GM18861 (cell line): ENCODE measurements around the gene EXOSC10.
"Not testable (repeated sequence)": the region's sequence is repeated elsewhere in the genome, so short reads cannot be mapped to it uniquely, and the experiment has no call there.

Source experiments
- ATAC-seq: cut with Tn5 transposase; IDR thresholded peaks from one replicate; pipeline ENCODE4 v1.9.1; 2021; ENCODE audit not compliant: unreplicated experiment

EXOSC10 gene

GRCh38 chr1:11044086-11044848 lies 55.4 kb downstream of the EXOSC10 start:
- no peak for ATAC-seq

DNA sequence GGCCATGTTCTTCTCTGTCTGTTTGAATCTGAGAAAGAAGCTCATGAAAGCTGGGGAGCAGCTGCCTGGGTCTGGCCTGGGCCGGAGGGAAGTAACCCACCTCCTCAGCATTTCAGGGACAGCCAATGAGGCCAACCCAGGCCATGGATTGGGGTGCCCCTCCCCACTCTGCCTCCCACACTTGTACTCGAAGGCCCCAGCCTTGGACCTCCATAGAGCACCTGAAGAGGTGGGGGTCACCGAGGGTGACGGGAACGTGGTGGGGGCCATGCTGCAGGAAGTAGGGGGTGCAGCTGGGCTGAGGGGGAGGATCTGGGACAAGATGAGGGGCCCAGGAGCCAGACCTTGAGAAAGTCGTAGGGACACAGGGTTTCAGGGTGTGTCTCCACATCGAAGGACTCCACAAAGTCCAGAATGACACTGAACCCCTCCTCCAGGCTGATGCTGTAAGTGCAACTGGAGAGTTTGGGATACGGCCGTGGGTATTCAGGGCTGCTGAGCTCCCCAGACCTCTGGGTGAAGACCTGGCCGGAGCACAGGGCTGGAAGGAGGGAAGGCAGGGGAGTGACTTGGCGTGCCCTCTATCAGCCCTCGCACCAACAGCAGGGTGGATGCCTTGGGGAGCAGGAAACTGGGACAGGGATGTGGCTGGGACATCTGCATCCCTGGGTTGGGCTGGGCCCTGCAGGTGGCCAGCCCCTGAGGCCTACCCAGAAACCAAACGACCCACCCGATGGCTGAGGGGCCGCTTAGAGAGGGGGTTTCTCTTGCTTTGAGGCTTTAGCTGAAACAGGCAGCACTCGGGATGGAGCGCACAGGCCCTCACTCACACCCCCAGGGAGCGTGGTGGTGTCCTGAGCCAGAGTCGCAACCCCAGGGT lies 56.4 kb downstream of the EXOSC10 start:
- no peak for ATAC-seq

DNA sequence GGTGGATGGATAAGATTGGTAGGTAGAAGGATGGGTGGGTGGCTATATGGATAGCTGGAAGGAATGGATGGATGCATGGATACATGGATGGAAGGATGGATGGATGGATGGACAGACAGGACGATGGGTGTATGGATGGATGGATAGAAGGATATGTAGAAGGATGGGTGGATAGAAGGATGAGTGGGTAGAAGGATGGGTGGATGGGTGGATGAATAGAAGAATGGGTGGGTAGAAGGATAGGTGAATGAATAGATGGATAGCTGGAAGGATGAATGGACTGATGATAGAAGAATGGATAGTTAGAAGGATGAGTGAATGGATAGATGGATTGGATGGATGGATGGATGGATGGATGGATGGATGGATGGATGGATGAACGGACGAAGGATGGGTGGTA lies 57.6 kb downstream of the EXOSC10 start:
- ATAC-seq, result no peak

DNA sequence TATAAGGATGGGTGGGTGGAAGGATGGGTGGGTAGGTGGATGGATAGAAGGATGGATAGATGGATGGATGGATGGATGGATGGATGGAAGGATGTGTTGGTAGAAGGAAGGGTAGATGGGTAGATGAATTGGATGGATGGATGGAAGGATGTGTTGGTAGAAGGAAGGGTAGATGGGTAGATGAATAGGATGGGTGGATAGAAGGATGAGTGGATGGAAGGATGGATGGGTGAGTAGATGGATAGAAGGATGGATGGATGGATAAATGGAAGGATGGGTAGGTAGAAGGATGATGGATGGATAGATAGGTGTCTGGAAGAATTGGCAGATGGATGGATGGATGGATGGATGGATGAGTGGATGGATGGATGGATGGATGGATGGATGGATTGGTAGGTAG lies 58.6 kb downstream of the EXOSC10 start:
- ATAC-seq, result no peak

GRCh38 chr1:11040105-11040429 lies 59.6 kb downstream of the EXOSC10 start:
- not testable (repeated sequence) for ATAC-seq

DNA sequence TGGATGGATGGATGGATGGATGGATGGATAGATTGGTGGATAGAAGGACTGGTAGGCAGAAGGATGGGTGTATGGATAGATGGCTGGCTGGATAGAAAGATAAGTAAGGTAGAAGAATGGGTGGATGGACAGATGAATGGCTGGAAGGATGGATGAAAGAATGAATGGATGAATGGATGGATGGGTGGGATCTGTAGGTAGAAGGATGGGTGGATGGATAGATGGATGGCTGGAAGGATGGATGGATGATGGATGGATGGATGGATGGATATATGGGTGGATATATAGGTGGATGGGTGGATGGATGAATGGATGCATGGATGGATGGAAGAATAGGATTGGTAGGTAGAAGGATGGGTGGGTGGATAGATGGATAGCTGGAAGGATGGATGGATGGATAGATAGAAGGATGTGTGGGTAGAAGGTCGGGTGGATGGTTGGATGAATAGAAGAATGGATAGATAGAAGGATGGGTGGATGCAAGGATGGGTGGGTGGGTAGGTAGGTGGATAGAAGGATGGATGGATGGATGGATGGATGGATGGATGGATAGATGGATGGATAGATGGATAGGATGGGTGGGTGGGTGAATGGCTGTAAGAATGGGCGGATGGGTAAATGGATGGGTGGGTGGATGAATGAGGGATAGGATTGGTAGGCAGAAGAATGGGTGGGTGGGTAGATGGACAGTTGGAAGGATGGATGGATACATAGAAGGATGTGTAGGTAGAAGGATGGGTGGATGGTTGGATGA lies 60.1 kb downstream of the EXOSC10 start:
- no peak for ATAC-seq

DNA sequence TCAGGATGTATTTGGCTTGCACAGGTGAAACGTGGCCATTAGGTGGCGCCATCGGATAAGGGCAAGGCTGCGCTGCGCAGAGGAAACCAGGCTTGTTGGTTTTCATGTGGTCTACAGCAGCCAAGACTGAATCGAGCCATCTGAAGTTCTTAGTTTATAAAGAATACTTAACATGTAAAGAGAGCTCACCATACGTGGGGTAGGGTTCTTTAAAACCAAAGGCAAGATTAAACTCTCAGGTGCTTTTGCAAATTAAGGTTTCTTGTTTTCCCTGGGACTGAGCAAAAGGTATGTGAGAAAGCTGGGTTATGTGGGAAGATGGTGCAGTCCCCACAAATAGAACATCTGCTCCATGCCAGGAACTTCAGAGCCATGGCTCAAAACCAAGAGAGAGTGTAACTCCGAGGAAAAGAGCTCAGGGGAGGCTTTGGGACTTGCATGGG lies 61.9 kb downstream of the EXOSC10 start:
- no peak for ATAC-seq

GRCh38 chr1:11037019-11037739 lies 62.5 kb downstream of the EXOSC10 start:
- not testable (repeated sequence) for ATAC-seq

DNA sequence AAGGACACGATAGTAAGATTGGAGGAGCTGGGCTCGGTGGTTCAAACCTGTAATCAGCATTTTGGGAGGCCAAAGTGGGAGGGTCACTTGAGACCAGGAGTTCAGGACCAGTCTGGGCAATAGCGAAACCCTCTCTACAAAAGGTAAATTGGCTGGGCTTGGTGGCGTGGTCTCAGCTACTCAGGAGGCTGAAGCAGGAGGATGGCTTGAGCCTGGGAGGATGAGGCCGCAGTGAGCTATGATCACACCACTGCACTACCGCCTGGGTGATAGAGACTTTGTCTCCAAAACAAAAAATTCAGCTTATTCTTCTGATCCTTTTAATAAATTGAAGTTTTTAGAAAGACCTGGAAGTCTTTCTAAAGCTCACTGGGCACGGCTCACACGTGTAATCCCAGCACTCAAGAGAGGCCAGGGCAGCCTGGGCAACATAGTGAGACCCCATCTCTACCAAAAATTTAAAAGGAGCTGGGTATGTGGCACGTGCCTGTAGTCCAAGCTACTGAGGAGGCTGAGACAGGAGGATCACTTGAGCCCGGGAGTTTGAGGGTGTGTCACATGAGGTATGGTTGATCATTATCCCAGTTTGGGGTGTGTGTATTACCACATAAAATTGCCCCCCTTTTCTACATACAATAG lies 67.9 kb downstream of the EXOSC10 start:
- ATAC-seq, result no peak

- ATAC-seq, result no peak
These were observed 68.8 kb downstream of the EXOSC10 start for GRCh38 chr1:11030865-11031264.

DNA sequence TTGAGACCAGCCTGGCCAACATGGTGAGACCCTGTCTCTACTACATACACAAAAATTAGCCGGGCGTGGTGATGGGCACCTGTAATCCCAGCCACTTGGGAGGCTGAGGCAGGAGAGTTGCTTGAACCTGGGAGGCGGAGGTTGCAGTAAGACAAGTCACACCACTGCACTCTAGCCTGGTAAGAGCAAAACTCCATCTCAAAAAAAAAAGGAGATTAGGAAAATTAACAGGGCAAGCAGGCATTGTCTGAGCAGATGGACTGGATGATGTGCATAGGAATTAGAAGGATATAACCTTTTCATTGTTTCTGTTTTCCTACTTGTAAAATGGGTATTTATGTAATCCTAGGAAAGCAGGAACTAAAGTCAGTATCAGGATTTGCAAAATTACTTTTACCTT lies 71.7 kb downstream of the EXOSC10 start:
- no peak for ATAC-seq

- no peak for ATAC-seq
These were observed 72.4 kb downstream of the EXOSC10 start for GRCh38 chr1:11027316-11027715.

- ATAC-seq, result no peak
These were observed 72.8 kb downstream of the EXOSC10 start for GRCh38 chr1:11026903-11027302.

- no peak for ATAC-seq
These were observed 73.6 kb downstream of the EXOSC10 start for GRCh38 chr1:11026052-11026451.

DNA sequence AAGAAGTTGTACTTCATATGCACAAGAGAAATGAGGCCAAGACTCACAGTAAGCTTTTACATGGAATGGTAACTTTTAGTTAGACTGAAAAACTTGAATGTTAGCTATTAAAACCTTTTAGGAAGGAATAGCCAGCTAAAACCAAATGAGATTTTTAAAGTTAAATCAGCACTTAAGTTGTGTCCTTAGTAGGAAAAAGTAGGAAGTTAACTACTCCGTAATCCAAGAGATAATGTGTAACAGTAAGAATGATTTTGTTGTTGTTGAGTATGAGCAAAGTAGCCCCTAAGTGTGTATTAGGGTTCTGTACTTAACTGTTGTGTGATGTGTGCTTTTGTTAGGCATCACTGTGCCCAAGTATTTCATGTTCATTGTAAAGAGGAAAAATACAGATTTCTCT lies 74.1 kb downstream of the EXOSC10 start:
- ATAC-seq, result no peak

GRCh38 chr1:11024874-11025203 lies 74.8 kb downstream of the EXOSC10 start:
- ATAC-seq, result no peak

DNA sequence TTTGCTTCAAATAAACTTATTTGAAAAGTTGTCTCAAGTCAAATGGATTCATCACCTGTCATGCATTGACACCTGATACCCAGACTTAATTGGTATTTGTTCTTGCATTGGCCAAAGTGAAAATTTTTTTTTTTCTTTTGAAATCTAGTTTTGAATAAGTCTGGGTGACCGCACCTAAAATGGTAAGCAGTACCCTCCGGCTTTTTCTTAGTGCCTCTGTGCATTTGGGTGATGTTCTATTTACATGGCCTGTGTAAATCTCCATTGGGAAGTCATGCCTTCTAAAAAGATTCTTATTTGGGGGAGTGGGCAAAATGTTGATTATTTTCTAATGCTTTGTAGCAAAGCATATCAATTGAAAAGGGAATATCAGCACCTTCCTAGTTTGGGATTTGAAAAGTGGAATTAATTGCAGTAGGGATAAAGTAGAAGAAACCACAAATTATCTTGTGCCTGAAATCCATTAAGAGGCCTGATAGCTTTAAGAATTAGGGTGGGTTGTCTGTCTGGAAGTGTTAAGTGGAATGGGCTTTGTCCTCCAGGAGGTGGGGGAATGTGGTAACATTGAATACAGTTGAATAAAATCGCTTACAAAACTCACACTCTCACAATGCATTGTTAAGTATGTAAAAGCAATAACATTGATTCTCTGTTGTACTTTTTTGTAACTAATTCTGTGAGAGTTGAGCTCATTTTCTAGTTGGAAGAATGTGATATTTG lies 75.4 kb downstream of the EXOSC10 start:
- no peak for ATAC-seq

GRCh38 chr1:11023201-11023600 lies 76.5 kb downstream of the EXOSC10 start:
- no peak for ATAC-seq

- ATAC-seq, result no peak
These were observed 79.7 kb downstream of the EXOSC10 start for GRCh38 chr1:11019971-11020370.

GRCh38 chr1:11019358-11019757 lies 80.3 kb downstream of the EXOSC10 start:
- ATAC-seq, result not testable (repeated sequence)
